ENCODE data around the gene DDIT3.
A peak's percentile ranks its signal among the peaks of the same experiment; 100 is the strongest.

DDIT3 gene

GRCh38 chr12:57549203-57549908 lies 29.0 kb upstream of the DDIT3 start:
- Histone ChIP-seq H3F3A (ENCODE audit: control insufficient read depth, insufficient read depth) (peaks cover 5% of the 10 kb centered on the region), H4K20me1 (ENCODE audit: control insufficient read depth, insufficient read depth, low read depth, low read length) (no peaks in the 10 kb centered on the region), H3K9me2 (replicated peaks; ENCODE audit: control insufficient read depth, low read length) (no peaks in the 10 kb centered on the region), H3K27ac (ENCODE audit: low read depth, low read length) (no peak overlapping the region), H3K4me1 (ENCODE audit: control insufficient read depth, low read length) (peaks cover 35% of the 10 kb centered on the region), H3K79me2 (ENCODE audit: control insufficient read depth, low read length) (peaks cover 24% of the 10 kb centered on the region), H3K27me3 (ENCODE audit: control insufficient read depth, low read length) (peaks cover 20% of the 10 kb centered on the region), H3K36me3 (ENCODE audit: control insufficient read depth, low read length) (peaks cover 14% of the 10 kb centered on the region), H3K4me3 (ENCODE audit: low read length) (peak overlapping the region; percentile 57), H3K4me2 (ENCODE audit: low read length) (peak overlapping the region; percentile 64), H3K9me3 (ENCODE audit: control insufficient read depth, insufficient read depth, low read length) (no peaks in the 10 kb centered on the region)
- TF ChIP-seq CTCF (IDR thresholded peaks at IDR 0.05; ENCODE audit: low read depth, low read length, poor library complexity, severe bottlenecking): no peak
- no peak for TF ChIP-seq EZH2phosphoT487 (IDR thresholded peaks at IDR 0.05; ENCODE audit: borderline replicate concordance, low read length)

- Histone ChIP-seq H3K9me3 (ENCODE audit: control insufficient read depth, insufficient read depth, low read length) (no peaks in the 10 kb centered on the region), H3K4me1 (ENCODE audit: control insufficient read depth, low read length) (peaks cover 35% of the 10 kb centered on the region), H3K4me2 (ENCODE audit: low read length) (no peak overlapping the region)
Observed at GRCh38 chr12:57548488-57548887, 28.2 kb upstream of the DDIT3 start.

GRCh38 chr12:57548013-57548315 lies 27.6 kb upstream of the DDIT3 start:
- Histone ChIP-seq H3K4me2 (ENCODE audit: low read length) (peak overlapping the region; percentile 90), H3K36me3 (ENCODE audit: control insufficient read depth, low read length) (peaks cover 17% of the 10 kb centered on the region), H3K27ac (ENCODE audit: low read depth, low read length) (no peak overlapping the region), H3K79me2 (ENCODE audit: control insufficient read depth, low read length) (peaks cover 31% of the 10 kb centered on the region), H3K9me3 (ENCODE audit: control insufficient read depth, insufficient read depth, low read length) (no peaks in the 10 kb centered on the region), H4K20me1 (ENCODE audit: control insufficient read depth, insufficient read depth, low read depth, low read length) (no peaks in the 10 kb centered on the region), H3K4me3 (ENCODE audit: low read length) (no peak overlapping the region), H3K4me1 (ENCODE audit: control insufficient read depth, low read length) (peaks cover 35% of the 10 kb centered on the region), H3K9me2 (replicated peaks; ENCODE audit: control insufficient read depth, low read length) (no peaks in the 10 kb centered on the region), H3F3A (ENCODE audit: control insufficient read depth, insufficient read depth) (peaks cover 9% of the 10 kb centered on the region), H3K27me3 (ENCODE audit: control insufficient read depth, low read length) (peaks cover 8% of the 10 kb centered on the region; the same call in 1 of the 2 replicates)
- no peak for TF ChIP-seq CTCF (IDR thresholded peaks at IDR 0.05; ENCODE audit: low read depth, low read length, poor library complexity, severe bottlenecking)
- TF ChIP-seq EZH2phosphoT487 (IDR thresholded peaks at IDR 0.05; ENCODE audit: borderline replicate concordance, low read length): no peak

More at GRCh38 chr12:57548488-57548887, 28.2 kb upstream of the DDIT3 start:
- Histone ChIP-seq H3K27me3 (ENCODE audit: control insufficient read depth, low read length) (peaks cover 14% of the 10 kb centered on the region; the same call in 1 of the 2 replicates), H3F3A (ENCODE audit: control insufficient read depth, insufficient read depth) (peaks cover 9% of the 10 kb centered on the region), H4K20me1 (ENCODE audit: control insufficient read depth, insufficient read depth, low read depth, low read length) (no peaks in the 10 kb centered on the region), H3K4me3 (ENCODE audit: low read length) (no peak overlapping the region), H3K79me2 (ENCODE audit: control insufficient read depth, low read length) (peaks cover 30% of the 10 kb centered on the region), H3K27ac (ENCODE audit: low read depth, low read length) (no peak overlapping the region), H3K9me2 (replicated peaks; ENCODE audit: control insufficient read depth, low read length) (no peaks in the 10 kb centered on the region), H3K36me3 (ENCODE audit: control insufficient read depth, low read length) (peaks cover 17% of the 10 kb centered on the region)
- TF ChIP-seq CTCF (IDR thresholded peaks at IDR 0.05; ENCODE audit: low read depth, low read length, poor library complexity, severe bottlenecking) (no peak), EZH2phosphoT487 (IDR thresholded peaks at IDR 0.05; ENCODE audit: borderline replicate concordance, low read length) (no peak)

Data from DOHH2 (cell line).